Immature natural killer cell (primary cell): ENCODE data around the gene AP2M1. TPM values are rescaled to one million over a fixed set of nuclear protein-coding genes. Genes with fewer than 3 reads are reported as not detected.

Source experiments
- DNase-seq, 3 donors: peaks; one replicate each; pipeline ENCODE4 v3.0.0; 2022; ENCODE audit warnings: mixed read lengths in 1 of 3
- H3K27ac Mint-ChIP-seq, 6 donors: one replicate each; pipeline ENCODE4 v1.8.0; 2020; ENCODE audit warnings: mixed read lengths in 6 of 6, mild to moderate bottlenecking in 5 of 6, inconsistent platforms in 4 of 6, moderate library complexity in 3 of 6
- H3K27me3 Mint-ChIP-seq, 3 donors: one replicate each; pipeline ENCODE4 v1.8.0; 2020 to 2021; ENCODE audit warnings: low read depth in 3 of 3, mild to moderate bottlenecking in 3 of 3, mixed read lengths in 3 of 3, moderate library complexity in 3 of 3, inconsistent platforms in 1 of 3
- H3K36me3 Mint-ChIP-seq, 3 donors: one replicate each; pipeline ENCODE4 v1.8.0; 2020; ENCODE audit warnings: mixed read lengths in 3 of 3, inconsistent platforms in 2 of 3, mild to moderate bottlenecking in 2 of 3
- H3K4me1 Mint-ChIP-seq, 2 donors: one replicate each; pipeline ENCODE4 v1.8.0; 2020; ENCODE audit warnings: inconsistent platforms in 2 of 2, mild to moderate bottlenecking in 2 of 2, mixed read lengths in 2 of 2, moderate library complexity in 1 of 2
- H3K4me3 Mint-ChIP-seq, 5 donors: one replicate each; pipeline ENCODE4 v1.8.0; 2020; ENCODE audit warnings: mild to moderate bottlenecking in 5 of 5, mixed read lengths in 5 of 5, inconsistent platforms in 3 of 5, moderate library complexity in 3 of 5
- H3K9me3 Mint-ChIP-seq, 6 donors: one replicate each; pipeline ENCODE4 v1.8.0; 2020; ENCODE audit warnings: mild to moderate bottlenecking in 6 of 6, mixed read lengths in 6 of 6, inconsistent platforms in 4 of 6, moderate library complexity in 3 of 6
- polyA plus RNA-seq, 3 donors: library from polyadenylated mRNA; unstranded; fragments of 300-500 nt; fragmentation: Illumina TruSeq; gene quantifications; one replicate each; pipeline ENCODE4 v1.2.3, GENCODE V29; 2021

The AP2M1 gene
- polyA plus RNA-seq, result 100 to 1,000 TPM; 270 to 364 (median 329) TPM

DNA sequence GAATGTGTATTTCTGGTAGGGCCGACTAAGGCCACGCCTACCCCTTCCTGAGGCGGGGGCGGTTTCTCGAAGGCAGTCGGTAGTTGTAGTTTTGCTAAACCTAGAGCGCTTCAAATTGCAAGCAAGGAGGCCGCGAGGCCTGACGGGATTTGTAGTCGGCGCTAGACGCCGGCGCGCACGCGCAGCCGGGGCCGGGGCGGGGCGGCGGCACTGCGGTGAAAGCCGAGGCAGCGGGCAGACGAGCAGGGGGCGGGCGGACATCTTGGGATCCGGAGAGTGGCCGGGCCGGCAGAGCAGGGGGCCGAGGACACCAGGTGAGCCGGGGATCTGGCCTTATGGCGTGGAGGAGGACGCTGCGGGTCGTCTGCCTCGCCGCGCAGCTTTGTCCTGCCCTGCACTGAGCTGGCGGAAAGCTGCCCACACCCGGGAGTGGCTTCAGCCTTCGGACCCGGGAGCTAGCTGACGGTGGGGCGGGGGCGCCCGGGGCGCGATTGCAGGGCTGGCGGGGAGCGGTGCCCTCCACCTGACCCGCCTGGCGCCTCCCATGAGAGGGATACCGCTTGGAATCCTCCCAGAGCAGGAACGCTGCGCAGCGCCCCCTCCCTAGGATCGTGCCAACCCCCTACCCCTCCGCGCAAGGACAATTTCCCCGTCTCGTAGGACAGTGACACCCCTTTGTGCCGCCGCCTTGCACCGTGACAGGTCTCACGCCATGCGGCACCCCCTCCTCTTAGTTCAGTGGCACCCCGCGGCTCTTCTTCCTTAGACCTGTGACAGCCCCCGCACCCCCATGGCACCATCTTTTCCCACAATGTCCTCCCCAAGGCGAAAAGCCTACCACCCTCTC lies at the start of gene AP2M1:
TSS of gene AP2M1 (plus strand) at position 210 of the 847 bp plus-strand sequence. CDS start 2,139 bp downstream, outside the sequence.
- H3K36me3 Mint-ChIP-seq, result peaks cover 0 to 20% (median 7%) of the 10 kb centered on the region in 3 donors

DNA sequence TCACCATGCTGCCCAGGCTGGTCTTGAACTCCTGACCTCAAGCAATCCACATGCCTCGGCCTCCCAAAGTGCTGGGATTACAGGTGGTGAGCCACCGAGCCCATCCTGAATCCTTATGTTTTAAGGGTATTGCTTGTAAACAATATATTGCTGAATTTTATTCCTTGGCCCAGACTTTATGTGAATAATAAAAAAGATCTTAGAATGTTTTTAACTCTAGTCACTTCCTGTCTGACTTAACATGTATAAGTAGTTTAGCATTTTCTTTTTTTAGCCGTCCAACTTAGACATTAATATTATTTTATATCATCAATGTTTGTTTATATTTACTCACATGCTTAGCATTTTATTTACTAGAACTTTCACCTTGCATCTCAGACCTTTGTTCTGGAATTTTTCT lies 48.6 kb upstream of the AP2M1 start:
- H3K9me3 Mint-ChIP-seq, result no peaks in the 10 kb centered on the region
- DNase-seq, result no peak
- no peak overlapping the region for H3K27ac Mint-ChIP-seq
- H3K36me3 Mint-ChIP-seq, result no peaks in the 10 kb centered on the region
- H3K4me1 Mint-ChIP-seq, result no peaks in the 10 kb centered on the region
- peaks cover 3 to 6% (median 3%) of the 10 kb centered on the region in 3 donors for H3K27me3 Mint-ChIP-seq
- H3K4me3 Mint-ChIP-seq, result no peak overlapping the region

More for the DNA sequence above, at the start of gene AP2M1:
- no peaks in the 10 kb centered on the region for H3K9me3 Mint-ChIP-seq
- peaks cover 37 to 53% of the 10 kb centered on the region in 2 donors for H3K4me1 Mint-ChIP-seq
- peaks cover 0 to 6% (median 5%) of the 10 kb centered on the region in 3 donors for H3K27me3 Mint-ChIP-seq
- H3K27ac Mint-ChIP-seq, result peak within 1 kb of the TSS; percentile 55 to 91 (median 79)
- peak within 1 kb of the TSS; percentile 90 to 95 (median 92) for H3K4me3 Mint-ChIP-seq
- DNase-seq, result peak; percentile 98 to 99 (median 98)

DNA sequence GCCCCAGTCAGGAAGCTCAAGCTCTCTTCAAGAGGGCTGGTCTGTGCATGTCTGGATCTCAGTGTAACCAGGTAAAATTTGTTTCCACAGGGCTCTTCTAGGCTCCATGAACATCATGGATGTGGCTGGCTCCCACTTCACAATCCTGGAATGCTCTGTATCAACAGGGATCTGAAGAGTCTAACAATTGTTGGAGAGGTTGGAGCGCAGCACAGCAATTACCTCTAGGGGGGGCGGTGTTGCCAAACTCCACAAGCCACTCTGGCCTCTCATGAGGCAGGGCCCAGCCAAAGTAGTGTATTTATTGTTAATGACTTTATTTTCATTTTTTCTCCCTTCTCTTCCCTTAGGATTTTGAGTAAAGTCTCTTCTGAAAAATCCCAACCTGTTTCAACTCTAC lies 45.6 kb upstream of the AP2M1 start:
- Mint-ChIP-seq H3K27ac (no peak overlapping the region), H3K4me1 (peaks cover 7 to 8% of the 10 kb centered on the region in 2 donors), H3K36me3 (no peaks in the 10 kb centered on the region), H3K9me3 (no peaks in the 10 kb centered on the region), H3K27me3 (peaks cover 1 to 6% (median 3%) of the 10 kb centered on the region in 3 donors), H3K4me3 (no peak overlapping the region)
- DNase-seq, result no peak

DNA sequence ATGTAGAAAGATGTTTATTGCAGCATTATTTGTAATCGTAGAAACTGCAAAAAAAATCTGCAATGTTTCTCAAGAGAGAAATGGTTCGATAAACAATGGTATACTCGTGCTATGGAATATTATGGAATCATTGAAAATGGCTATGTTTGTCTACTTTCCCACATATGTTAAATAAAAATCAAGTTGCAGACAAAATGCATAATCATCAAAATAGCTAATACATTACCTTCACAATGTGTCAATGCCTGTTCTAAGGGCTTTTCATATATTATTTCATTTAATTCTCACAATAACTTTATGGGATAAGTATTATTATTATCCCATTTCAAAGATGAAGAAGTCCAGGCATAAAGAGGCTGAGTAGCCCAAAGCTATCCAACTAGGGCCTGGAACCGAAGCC lies 41.7 kb upstream of the AP2M1 start:
- Mint-ChIP-seq H3K4me3 (peak overlapping the region in 3 of 5 donors; percentile 93 to 100 (median 99)), H3K27me3 (peaks cover 1 to 8% (median 7%) of the 10 kb centered on the region in 3 donors), H3K36me3 (no peaks in the 10 kb centered on the region), H3K9me3 (no peaks in the 10 kb centered on the region), H3K27ac (no peak overlapping the region), H3K4me1 (peaks cover 39 to 47% of the 10 kb centered on the region in 2 donors)
- no peak for DNase-seq

DNA sequence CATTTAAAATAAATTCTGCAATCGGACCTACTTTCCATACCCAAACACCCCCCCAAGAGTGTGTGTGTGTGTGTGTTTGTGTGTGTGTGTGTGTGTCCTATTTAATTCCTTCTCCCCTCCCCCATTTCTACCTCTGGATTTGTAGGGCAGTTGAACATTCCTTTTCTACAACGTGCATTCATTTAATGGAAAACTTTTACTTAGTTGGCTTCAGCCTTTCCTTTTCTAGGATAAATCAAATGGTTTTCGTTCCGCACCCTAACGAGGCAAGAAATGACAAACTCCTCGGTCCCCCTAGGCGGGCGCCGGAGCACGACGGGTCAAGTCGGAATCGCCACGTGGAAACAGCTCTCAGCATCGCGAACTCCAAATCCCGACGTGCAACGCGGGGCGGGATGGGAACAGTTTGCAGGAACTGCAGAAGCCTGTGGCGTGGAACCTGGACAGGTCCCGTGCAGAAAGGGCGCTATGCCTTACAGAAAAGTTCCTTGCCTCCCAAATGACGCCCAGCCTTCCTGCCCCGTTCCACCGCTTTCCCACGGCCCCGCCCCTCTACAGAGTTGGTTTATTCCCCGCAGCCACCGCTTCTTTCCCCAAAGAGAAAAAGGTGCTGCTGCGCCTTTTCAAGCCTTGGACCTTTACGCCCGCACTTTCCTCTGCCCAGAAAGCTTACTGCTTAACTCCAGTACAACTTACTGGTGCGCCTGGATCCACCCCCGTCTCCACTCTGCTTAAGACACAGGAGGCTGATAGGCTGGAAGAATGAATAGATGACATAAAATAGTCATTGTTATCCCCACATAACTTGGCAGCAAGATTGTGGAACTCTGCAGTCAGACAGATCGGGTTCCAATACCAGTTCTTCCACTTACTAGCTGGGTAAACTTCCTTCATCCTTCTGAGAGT lies 40.6 kb upstream of the AP2M1 start:
- no peaks in the 10 kb centered on the region for H3K9me3 Mint-ChIP-seq
- peaks cover 1 to 7% (median 4%) of the 10 kb centered on the region in 3 donors for H3K27me3 Mint-ChIP-seq
- peak overlapping the region; percentile 93 to 100 (median 97) for H3K4me3 Mint-ChIP-seq
- H3K4me1 Mint-ChIP-seq, result peaks cover 41 to 50% of the 10 kb centered on the region in 2 donors
- DNase-seq, result peak; percentile 12 to 21 (median 19)
- H3K36me3 Mint-ChIP-seq, result no peaks in the 10 kb centered on the region
- peak overlapping the region; percentile 87 to 98 (median 94) for H3K27ac Mint-ChIP-seq

DNA sequence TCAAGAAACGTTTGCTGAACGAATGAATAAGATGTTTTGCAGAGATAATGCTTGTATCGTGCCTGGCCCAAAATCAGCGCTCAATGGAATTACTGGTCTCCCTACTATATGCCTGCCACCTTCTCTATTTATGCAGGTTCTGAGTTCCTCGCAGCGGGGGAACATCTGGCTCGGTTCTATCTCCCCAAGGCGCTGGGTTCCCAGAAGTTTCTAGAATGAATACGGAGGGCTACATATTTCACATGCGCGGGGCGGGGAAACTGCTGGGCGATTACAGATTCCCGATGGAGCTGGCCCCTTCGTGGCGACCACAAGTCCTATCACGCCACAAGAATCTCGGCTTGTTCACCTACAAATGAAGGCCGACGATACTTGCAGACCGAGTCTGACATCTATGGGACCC lies 39.9 kb upstream of the AP2M1 start:
- H3K27me3 Mint-ChIP-seq, result peaks cover 1 to 7% (median 2%) of the 10 kb centered on the region in 3 donors
- H3K4me3 Mint-ChIP-seq, result peak overlapping the region; percentile 93 to 100 (median 97)
- H3K36me3 Mint-ChIP-seq, result no peaks in the 10 kb centered on the region
- DNase-seq, result no peak
- peak overlapping the region; percentile 87 to 98 (median 94) for H3K27ac Mint-ChIP-seq
- H3K4me1 Mint-ChIP-seq, result peaks cover 41 to 50% of the 10 kb centered on the region in 2 donors
- no peaks in the 10 kb centered on the region for H3K9me3 Mint-ChIP-seq

DNA sequence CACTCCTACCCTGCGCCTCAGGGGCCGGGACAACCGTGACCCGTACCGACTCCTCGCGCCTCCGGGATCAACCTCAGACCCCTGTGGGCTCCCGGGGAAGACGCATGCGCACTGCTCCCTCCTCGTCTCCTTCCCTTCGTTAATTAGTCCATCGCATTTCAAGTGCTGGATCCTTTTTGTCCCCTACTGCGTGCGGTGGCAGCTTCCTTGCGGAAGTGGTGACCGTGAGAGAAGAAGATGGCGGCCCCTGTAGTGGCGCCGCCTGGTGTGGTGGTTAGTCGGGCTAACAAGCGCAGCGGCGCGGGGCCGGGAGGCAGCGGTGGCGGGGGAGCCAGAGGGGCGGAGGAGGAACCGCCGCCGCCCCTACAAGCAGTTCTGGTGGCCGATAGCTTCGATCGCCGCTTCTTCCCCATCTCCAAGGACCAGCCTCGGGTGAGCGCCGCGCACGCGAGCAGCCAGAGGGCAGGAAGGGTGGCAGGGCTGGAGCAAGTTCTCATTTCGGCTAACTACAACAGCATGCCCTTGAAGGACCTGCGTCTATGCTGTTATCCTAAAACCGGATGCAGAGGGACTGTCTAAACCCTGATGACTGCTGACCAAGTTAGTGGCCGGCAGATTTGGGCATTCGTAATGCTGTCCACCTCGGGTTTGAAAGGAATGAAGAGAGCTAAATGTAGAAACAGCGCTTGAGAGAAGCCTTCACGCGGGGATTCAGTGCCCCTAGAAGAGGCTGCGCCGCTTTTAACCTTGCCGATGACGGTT lies 39.3 kb upstream of the AP2M1 start, which contains the start of gene EIF2B5:
TSS of gene EIF2B5 (plus strand) at position 210 of the 762 bp plus-strand sequence. CDS start at position 238, 28 bp downstream.
- peaks cover 41 to 50% of the 10 kb centered on the region in 2 donors for H3K4me1 Mint-ChIP-seq
- no peaks in the 10 kb centered on the region for H3K9me3 Mint-ChIP-seq
- peak within 1 kb of the TSS; percentile 87 to 98 (median 94) for H3K27ac Mint-ChIP-seq
- peaks cover 1 to 5% (median 2%) of the 10 kb centered on the region in 3 donors for H3K27me3 Mint-ChIP-seq
- peaks cover 0 to 5% (median 5%) of the 10 kb centered on the region in 3 donors for H3K36me3 Mint-ChIP-seq
- DNase-seq, result peak; percentile 85 to 88 (median 86)
- peak within 1 kb of the TSS; percentile 93 to 100 (median 97) for H3K4me3 Mint-ChIP-seq

DNA sequence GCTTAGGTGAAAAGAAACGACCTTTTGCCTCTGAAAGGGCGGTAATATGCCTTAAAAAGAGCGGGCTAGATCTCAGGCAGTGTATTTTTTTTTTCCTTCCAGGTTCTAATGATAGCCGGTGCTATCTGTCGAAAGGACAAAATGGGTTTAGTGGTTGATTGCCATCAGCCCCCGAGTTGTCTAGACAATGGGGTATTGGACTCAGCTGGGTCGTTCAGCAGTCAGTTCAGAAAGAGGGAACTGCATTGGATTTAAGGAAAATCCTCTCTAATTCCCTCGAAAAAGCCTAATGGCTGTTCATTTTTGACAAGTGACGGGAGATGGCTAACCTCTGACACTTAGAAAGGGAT lies 38.8 kb upstream of the AP2M1 start:
- peaks cover 0 to 6% (median 6%) of the 10 kb centered on the region in 3 donors for H3K36me3 Mint-ChIP-seq
- H3K27me3 Mint-ChIP-seq, result peaks cover 1 to 4% (median 2%) of the 10 kb centered on the region in 3 donors
- peak overlapping the region; percentile 87 to 98 (median 94) for H3K27ac Mint-ChIP-seq
- H3K4me3 Mint-ChIP-seq, result peak overlapping the region; percentile 93 to 100 (median 97)
- peaks cover 41 to 50% of the 10 kb centered on the region in 2 donors for H3K4me1 Mint-ChIP-seq
- H3K9me3 Mint-ChIP-seq, result no peaks in the 10 kb centered on the region
- DNase-seq, result no peak

DNA sequence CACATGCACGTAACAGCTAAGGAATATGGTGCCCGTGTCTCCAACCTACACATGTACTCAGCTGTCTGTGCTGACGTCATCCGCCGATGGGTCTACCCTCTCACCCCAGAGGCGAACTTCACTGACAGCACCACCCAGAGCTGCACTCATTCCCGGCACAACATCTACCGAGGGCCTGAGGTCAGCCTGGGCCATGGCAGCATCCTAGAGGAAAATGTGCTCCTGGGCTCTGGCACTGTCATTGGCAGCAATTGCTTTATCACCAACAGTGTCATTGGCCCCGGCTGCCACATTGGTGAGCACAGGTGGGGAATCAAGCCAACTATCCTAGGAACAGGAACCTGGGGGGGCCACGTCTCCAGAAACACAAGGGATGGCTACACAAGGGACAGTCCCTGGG lies 34.2 kb upstream of the AP2M1 start:
- DNase-seq, result no peak
- Mint-ChIP-seq H3K4me3 (no peak overlapping the region), H3K27me3 (peaks cover 0 to 2% (median 0%) of the 10 kb centered on the region in 3 donors), H3K27ac (no peak overlapping the region), H3K4me1 (peaks cover 23 to 28% of the 10 kb centered on the region in 2 donors), H3K36me3 (peaks cover 12 to 20% (median 16%) of the 10 kb centered on the region in 3 donors), H3K9me3 (no peaks in the 10 kb centered on the region)

DNA sequence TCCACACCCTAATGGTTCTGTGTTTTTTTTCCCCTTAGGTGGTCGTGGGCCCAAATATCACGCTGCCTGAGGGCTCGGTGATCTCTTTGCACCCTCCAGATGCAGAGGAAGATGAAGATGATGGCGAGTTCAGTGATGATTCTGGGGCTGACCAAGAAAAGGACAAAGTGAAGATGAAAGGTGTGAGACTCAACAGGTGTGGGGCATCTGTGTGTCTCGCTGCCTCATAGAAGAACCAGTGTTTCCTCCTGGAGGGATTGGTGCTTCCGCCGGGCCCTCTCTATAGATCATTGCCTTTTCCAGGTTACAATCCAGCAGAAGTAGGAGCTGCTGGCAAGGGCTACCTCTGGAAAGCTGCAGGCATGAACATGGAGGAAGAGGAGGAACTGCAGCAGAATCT lies 32.5 kb upstream of the AP2M1 start:
- Mint-ChIP-seq H3K36me3 (peaks cover 12 to 25% (median 16%) of the 10 kb centered on the region in 3 donors), H3K27ac (peak overlapping the region in 1 of 6 donors; percentile 35), H3K4me3 (no peak overlapping the region), H3K9me3 (no peaks in the 10 kb centered on the region), H3K27me3 (peaks cover 0 to 2% (median 0%) of the 10 kb centered on the region in 3 donors), H3K4me1 (peaks cover 7 to 10% of the 10 kb centered on the region in 2 donors)
- no peak for DNase-seq

DNA sequence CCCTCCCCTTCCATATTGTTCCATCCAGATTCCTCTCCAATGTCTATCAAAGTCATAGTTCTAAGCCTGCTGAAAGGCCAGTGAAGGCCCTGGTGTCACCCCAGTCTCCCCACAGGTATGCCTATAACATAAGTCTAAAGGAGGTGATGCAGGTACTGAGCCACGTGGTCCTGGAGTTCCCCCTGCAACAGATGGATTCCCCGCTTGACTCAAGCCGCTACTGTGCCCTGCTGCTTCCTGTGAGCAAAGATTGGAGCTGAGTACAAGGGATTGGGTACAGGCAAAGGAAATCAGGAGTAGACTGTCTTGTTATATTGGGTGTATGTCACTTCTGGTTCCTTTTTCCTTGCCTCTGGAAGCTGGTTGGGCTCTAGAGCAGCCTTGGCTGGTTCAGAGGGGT lies 31.3 kb upstream of the AP2M1 start:
- peaks cover 12 to 25% (median 16%) of the 10 kb centered on the region in 3 donors for H3K36me3 Mint-ChIP-seq
- peaks cover 0 to 2% (median 0%) of the 10 kb centered on the region in 3 donors for H3K27me3 Mint-ChIP-seq
- H3K9me3 Mint-ChIP-seq, result no peaks in the 10 kb centered on the region
- H3K4me3 Mint-ChIP-seq, result no peak overlapping the region
- H3K4me1 Mint-ChIP-seq, result no peaks in the 10 kb centered on the region
- no peak for DNase-seq
- no peak overlapping the region for H3K27ac Mint-ChIP-seq

DNA sequence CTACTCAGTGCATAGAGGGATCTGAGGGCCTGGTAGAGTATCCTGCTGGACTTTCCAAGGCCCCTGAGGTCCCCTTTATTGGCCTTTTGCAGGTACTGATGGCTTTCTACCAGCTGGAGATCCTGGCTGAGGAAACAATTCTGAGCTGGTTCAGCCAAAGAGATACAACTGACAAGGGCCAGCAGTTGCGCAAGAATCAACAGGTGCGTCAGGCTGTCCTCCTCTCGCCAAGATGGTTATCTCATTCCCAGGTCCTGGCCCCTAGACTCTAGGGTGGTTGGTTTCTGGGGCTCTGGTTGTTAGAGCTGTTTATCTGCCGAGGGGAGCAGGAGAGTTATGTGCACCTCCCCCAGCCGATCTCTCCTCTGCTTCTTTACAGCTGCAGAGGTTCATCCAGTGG lies 30.1 kb upstream of the AP2M1 start:
- Mint-ChIP-seq H3K9me3 (no peaks in the 10 kb centered on the region), H3K36me3 (peaks cover 12 to 25% (median 16%) of the 10 kb centered on the region in 3 donors), H3K4me1 (no peaks in the 10 kb centered on the region), H3K4me3 (no peak overlapping the region), H3K27ac (no peak overlapping the region), H3K27me3 (peaks cover 0 to 2% (median 0%) of the 10 kb centered on the region in 3 donors)
- DNase-seq, result no peak

DNA sequence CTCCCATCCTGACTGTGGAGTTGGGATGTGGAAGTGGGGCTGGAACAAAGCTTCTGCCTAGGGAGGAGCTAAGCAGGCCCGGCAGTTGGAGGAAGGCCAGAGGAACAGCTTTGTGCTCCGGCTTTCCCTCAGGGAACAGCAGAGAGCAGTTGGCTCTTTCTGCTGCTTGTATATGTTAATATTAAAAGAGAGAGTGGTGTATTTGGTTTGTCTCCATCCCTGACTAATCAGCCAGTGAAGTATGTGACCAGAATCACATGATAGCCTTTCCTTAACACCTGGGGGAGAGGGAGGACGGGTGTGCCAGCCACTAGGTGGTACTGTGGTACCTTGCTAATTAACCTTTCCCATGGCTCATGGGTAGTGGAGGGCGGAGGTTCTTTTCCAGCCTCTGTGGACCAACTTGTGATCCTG lies 29.5 kb upstream of the AP2M1 start:
- H3K9me3 Mint-ChIP-seq, result no peaks in the 10 kb centered on the region
- H3K4me1 Mint-ChIP-seq, result no peaks in the 10 kb centered on the region
- H3K27me3 Mint-ChIP-seq, result peaks cover 0 to 2% (median 0%) of the 10 kb centered on the region in 3 donors
- no peak overlapping the region for H3K27ac Mint-ChIP-seq
- H3K36me3 Mint-ChIP-seq, result peaks cover 12 to 22% (median 13%) of the 10 kb centered on the region in 3 donors
- H3K4me3 Mint-ChIP-seq, result no peak overlapping the region
- DNase-seq, result peak in 1 of 3 donors; percentile 17
